Astrocyte (in vitro differentiated cells and primary cell): ENCODE data around the gene AKIP1. TPM values are rescaled to one million over a fixed set of nuclear protein-coding genes. Genes with fewer than 3 reads are reported as not detected.
"Not testable (repeated sequence)": the region's sequence is repeated elsewhere in the genome, so short reads cannot be mapped to it uniquely, and the experiment has no call there.

ENCODE experiments used
- DNase-seq: peaks from one replicate; pipeline ENCODE4 v3.0.0-alpha.2; 2010; ENCODE audit warnings: low read depth
- FAIRE-seq: peaks from 2 replicates; lab custom pipeline; 2011; peaks lifted over from hg19 to GRCh38; lab: Jason Lieb, UNC
- H2AFZ ChIP-seq: 2 replicates; pipeline ENCODE4 v1.6.0; 2012; ENCODE audit warnings: low read depth, low read length, inconsistent platforms
- H3K27ac ChIP-seq: 2 replicates; pipeline ENCODE4 v1.5.1; 2011; ENCODE audit warnings: low read depth, low read length, inconsistent platforms
- H3K27me3 ChIP-seq: 2 replicates; pipeline ENCODE4 v1.6.0; 2011; ENCODE audit warnings: low read length, inconsistent platforms; ENCODE audit not compliant: insufficient read depth
- H3K36me3 ChIP-seq: 2 replicates; pipeline ENCODE4 v1.5.1; 2011; ENCODE audit warnings: low read length, inconsistent platforms; ENCODE audit not compliant: insufficient read depth
- H3K4me1 ChIP-seq: 2 replicates; pipeline ENCODE4 v1.5.1; 2011; ENCODE audit warnings: low read length, inconsistent platforms; ENCODE audit not compliant: insufficient read depth
- H3K4me2 ChIP-seq: 2 replicates; pipeline ENCODE4 v1.6.0; 2012; ENCODE audit warnings: low read length, inconsistent platforms
- H3K4me3 ChIP-seq: 2 replicates; pipeline ENCODE4 v1.5.1; 2011; ENCODE audit warnings: low read depth, mild to moderate bottlenecking, low read length, inconsistent platforms; ENCODE audit not compliant: insufficient read depth
- H3K79me2 ChIP-seq: 2 replicates; pipeline ENCODE4 v1.6.0; 2012; ENCODE audit warnings: mild to moderate bottlenecking, low read length, inconsistent platforms; ENCODE audit not compliant: insufficient read depth
- H3K9ac ChIP-seq: 2 replicates; pipeline ENCODE4 v1.6.0; 2012; ENCODE audit warnings: mild to moderate bottlenecking, low read length, inconsistent platforms
- H3K9me3 ChIP-seq: 2 replicates; pipeline ENCODE4 v1.5.1; 2012; ENCODE audit warnings: low read depth, mild to moderate bottlenecking, low read length, inconsistent platforms; ENCODE audit not compliant: insufficient read depth
- H4K20me1 ChIP-seq: 2 replicates; pipeline ENCODE4 v1.6.0; 2012; ENCODE audit warnings: low read length, inconsistent platforms; ENCODE audit not compliant: insufficient read depth
- H3K27ac Mint-ChIP-seq: one replicate; pipeline ENCODE4 v1.8.0; 2021; ENCODE audit warnings: mild to moderate bottlenecking, mixed read lengths; ENCODE audit not compliant: unreplicated experiment
- H3K27me3 Mint-ChIP-seq: one replicate; pipeline ENCODE4 v1.8.0; 2021; ENCODE audit warnings: low read depth, mixed read lengths; ENCODE audit not compliant: unreplicated experiment
- H3K36me3 Mint-ChIP-seq: one replicate; pipeline ENCODE4 v1.8.0; 2021; ENCODE audit warnings: low read depth, mixed read lengths; ENCODE audit not compliant: unreplicated experiment
- H3K4me1 Mint-ChIP-seq: one replicate; pipeline ENCODE4 v1.8.0; 2021; ENCODE audit warnings: low read depth, mixed read lengths; ENCODE audit not compliant: unreplicated experiment
- H3K4me3 Mint-ChIP-seq: one replicate; pipeline ENCODE4 v1.8.0; 2021; ENCODE audit warnings: mild to moderate bottlenecking, moderate library complexity, mixed read lengths; ENCODE audit not compliant: unreplicated experiment
- H3K9me3 Mint-ChIP-seq: one replicate; pipeline ENCODE4 v1.8.0; 2021; ENCODE audit warnings: mild to moderate bottlenecking, mixed read lengths; ENCODE audit not compliant: unreplicated experiment
- EZH2 ChIP-seq: IDR thresholded peaks from 2 replicates; pipeline ENCODE4 v1.6.1; 2012; ENCODE audit warnings: mild to moderate bottlenecking, low read length, inconsistent platforms; ENCODE audit not compliant: insufficient read depth
- total RNA-seq: library from RNA; stranded (reverse); gene quantifications from 2 replicates; pipeline ENCODE4 v1.2.1, GENCODE V29; 2021
- TF ChIP-seq, protein P1 (sequence below): IDR thresholded peaks from 2 replicates; pipeline ENCODE4 v1.5.1; 2011; ENCODE audit warnings: low read depth, mild to moderate bottlenecking, inconsistent platforms, low read length, moderate library complexity; ENCODE audit not compliant: insufficient read depth

Gene AKIP1
- total RNA-seq, 1 donor from 2014 or later = 48.2 TPM

DNA sequence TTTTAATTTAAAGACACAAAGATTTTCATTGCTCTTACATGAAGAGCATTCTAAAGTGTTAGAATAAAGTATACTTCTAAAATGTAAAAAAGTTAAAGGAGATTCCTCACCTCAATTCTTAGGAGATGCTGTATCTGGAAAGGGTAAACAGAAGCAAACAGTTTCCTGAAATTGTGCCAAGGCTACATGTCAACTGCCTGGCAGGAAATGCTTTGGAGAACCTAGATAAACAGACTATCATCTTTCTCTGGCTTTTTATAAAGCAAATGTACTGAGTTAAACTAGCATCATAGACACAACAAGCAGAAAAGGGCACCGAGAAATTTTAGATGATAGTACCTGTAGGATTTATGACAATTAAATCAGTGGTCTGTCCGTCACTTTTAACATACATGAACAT is 24.7 kb upstream of the AKIP1 start:
- Histone ChIP-seq H4K20me1 (no peaks in the 10 kb centered on the region), H3K9ac (no peak overlapping the region), H3K27me3 (no peaks in the 10 kb centered on the region), H3K4me2 (no peak overlapping the region), H3K36me3 (no peaks in the 10 kb centered on the region), H3K4me3 (no peak overlapping the region), H3K79me2 (no peaks in the 10 kb centered on the region), H3K4me1 (no peaks in the 10 kb centered on the region), H3K9me3 (no peaks in the 10 kb centered on the region), H3K27ac (no peak overlapping the region), H2AFZ (no peak overlapping the region)
- FAIRE-seq (no peak), DNase-seq (no peak)
- Mint-ChIP-seq H3K9me3 (peaks cover 13% of the 10 kb centered on the region), H3K27ac (no peak overlapping the region), H3K27me3 (no peaks in the 10 kb centered on the region), H3K4me1 (peaks cover 8% of the 10 kb centered on the region), H3K36me3 (peaks cover 4% of the 10 kb centered on the region), H3K4me3 (no peak overlapping the region)
- TF ChIP-seq, protein P1, sequence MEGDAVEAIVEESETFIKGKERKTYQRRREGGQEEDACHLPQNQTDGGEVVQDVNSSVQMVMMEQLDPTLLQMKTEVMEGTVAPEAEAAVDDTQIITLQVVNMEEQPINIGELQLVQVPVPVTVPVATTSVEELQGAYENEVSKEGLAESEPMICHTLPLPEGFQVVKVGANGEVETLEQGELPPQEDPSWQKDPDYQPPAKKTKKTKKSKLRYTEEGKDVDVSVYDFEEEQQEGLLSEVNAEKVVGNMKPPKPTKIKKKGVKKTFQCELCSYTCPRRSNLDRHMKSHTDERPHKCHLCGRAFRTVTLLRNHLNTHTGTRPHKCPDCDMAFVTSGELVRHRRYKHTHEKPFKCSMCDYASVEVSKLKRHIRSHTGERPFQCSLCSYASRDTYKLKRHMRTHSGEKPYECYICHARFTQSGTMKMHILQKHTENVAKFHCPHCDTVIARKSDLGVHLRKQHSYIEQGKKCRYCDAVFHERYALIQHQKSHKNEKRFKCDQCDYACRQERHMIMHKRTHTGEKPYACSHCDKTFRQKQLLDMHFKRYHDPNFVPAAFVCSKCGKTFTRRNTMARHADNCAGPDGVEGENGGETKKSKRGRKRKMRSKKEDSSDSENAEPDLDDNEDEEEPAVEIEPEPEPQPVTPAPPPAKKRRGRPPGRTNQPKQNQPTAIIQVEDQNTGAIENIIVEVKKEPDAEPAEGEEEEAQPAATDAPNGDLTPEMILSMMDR = no peak

DNA sequence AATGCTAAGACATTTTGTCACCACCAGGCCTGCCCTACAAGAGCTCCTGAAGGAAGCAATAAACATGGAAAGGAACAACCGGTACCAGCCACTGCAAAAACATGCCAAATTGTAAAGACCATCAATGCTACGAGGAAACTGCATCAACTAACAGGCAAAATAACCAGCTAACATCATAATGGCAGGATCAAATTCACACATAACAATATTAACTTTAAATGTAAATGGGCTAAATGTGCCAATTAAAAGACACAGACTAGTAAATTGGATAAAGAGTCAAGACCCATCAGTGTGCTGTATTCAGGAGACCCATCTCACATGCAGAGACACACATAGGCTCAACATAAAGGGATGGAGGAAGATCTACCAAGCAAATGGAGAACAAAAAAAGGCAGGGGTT is 19.8 kb upstream of the AKIP1 start:
- H3K36me3 Mint-ChIP-seq, DNase-seq, H3K27me3 ChIP-seq, H3K4me3 Mint-ChIP-seq, H3K9ac ChIP-seq, H2AFZ ChIP-seq, FAIRE-seq, H3K27ac ChIP-seq, H3K4me1 ChIP-seq, H3K9me3 ChIP-seq, H3K27me3 Mint-ChIP-seq, H3K36me3 ChIP-seq, H4K20me1 ChIP-seq, H3K4me3 ChIP-seq, H3K79me2 ChIP-seq, H3K27ac Mint-ChIP-seq, H3K4me1 Mint-ChIP-seq, H3K4me2 ChIP-seq: not testable (repeated sequence)
- H3K9me3 Mint-ChIP-seq = peaks cover 18% of the 10 kb centered on the region

DNA sequence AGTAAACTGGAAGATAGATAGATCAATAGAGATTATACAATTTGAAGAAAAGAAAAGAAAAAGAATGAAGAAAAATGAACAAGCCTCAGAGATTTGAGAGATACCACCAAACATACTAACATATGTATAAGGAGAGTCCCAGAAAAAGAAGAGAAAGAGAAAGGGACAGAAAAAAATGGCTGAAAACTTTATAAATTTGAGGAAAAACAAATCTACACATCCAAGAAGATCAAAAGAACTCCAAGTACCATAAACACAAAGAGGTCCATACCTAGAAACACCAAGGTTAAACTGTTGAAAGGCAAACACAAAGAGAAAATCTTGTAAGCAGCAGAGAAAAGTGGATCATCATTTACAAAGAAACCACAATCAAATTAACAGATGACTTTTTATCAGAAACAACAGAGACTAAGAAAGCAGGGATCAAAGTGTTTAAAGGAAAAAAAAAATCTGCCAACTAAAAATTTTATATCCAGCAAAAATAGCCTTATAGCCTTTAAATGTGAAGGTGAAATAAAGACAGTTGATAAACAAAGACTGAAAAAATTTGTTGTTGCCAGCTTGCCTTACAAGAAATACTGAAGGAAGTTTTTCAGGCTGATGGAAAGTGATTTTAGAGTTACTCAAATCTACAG is 11.8 kb upstream of the AKIP1 start:
- Histone ChIP-seq H2AFZ (no peak overlapping the region), H3K4me2 (no peak overlapping the region), H3K4me3 (no peak overlapping the region), H3K9ac (no peak overlapping the region), H3K79me2 (no peaks in the 10 kb centered on the region), H3K4me1 (no peaks in the 10 kb centered on the region), H3K9me3 (no peaks in the 10 kb centered on the region), H4K20me1 (no peaks in the 10 kb centered on the region), H3K36me3 (no peaks in the 10 kb centered on the region), H3K27me3 (no peaks in the 10 kb centered on the region), H3K27ac (no peak overlapping the region)
- FAIRE-seq (no peak), DNase-seq (no peak)
- Mint-ChIP-seq H3K36me3 (peaks cover 3% of the 10 kb centered on the region), H3K4me1 (no peaks in the 10 kb centered on the region), H3K4me3 (no peak overlapping the region), H3K27me3 (no peaks in the 10 kb centered on the region), H3K27ac (no peak overlapping the region), H3K9me3 (peaks cover 13% of the 10 kb centered on the region)
- no peak for TF ChIP-seq EZH2
- TF ChIP-seq, protein P1 = no peak
